Skin epidermis (tissue), 12 donors: ENCODE results near the gene AKT3.
A peak's percentile ranks its signal among the peaks of the same experiment; 100 is the strongest.

ENCODE experiments used
- H3K27ac ChIP-seq, 21 experiments: fragments of 200-600 bp; sonication (generic) in 11 of 21; one replicate each; pipeline ENCODE4 v1.5.0; 2020; ENCODE audit warnings: mild to moderate bottlenecking in 3 of 21, inconsistent platforms in 2 of 21, moderate library complexity in 2 of 21
- H3K4me3 ChIP-seq, 7 experiments: fragments of 200-600 bp; sonication (generic) in 2 of 7; one replicate each; pipeline ENCODE4 v1.5.0; 2020; ENCODE audit warnings: inconsistent platforms in 2 of 7, mild to moderate bottlenecking in 2 of 7, moderate library complexity in 1 of 7

Gene AKT3

GRCh38 chr1:243483952-243484351, 366.1 kb downstream of the AKT3 start:
- H3K27ac ChIP-seq, result no peak overlapping the region
- H3K4me3 ChIP-seq, result no peak overlapping the region

GRCh38 chr1:243483071-243483771, 366.8 kb downstream of the AKT3 start:
- H3K27ac ChIP-seq, result peak overlapping the region in 3 of 21 experiments; percentile 14 to 43 (median 16)
- H3K4me3 ChIP-seq, result peak overlapping the region in 6 of 7 experiments; percentile 11 to 34 (median 21)

GRCh38 chr1:243482141-243483022, 367.7 kb downstream of the AKT3 start:
- Histone ChIP-seq H3K27ac (peak overlapping the region in 2 of 21 experiments; percentile 14 to 43), H3K4me3 (peak overlapping the region in 6 of 7 experiments; percentile 11 to 34 (median 21))

GRCh38 chr1:243481101-243481500, 368.9 kb downstream of the AKT3 start:
- no peak overlapping the region for H3K27ac ChIP-seq
- no peak overlapping the region for H3K4me3 ChIP-seq

GRCh38 chr1:243477731-243478290, 372.2 kb downstream of the AKT3 start:
- Histone ChIP-seq H3K4me3 (no peak overlapping the region), H3K27ac (no peak overlapping the region)

- H3K4me3 ChIP-seq, result no peak overlapping the region
- H3K27ac ChIP-seq, result no peak overlapping the region
Observed at GRCh38 chr1:243475966-243476365, 374.1 kb downstream of the AKT3 start.

GRCh38 chr1:243474906-243475305, 375.1 kb downstream of the AKT3 start:
- Histone ChIP-seq H3K4me3 (no peak overlapping the region), H3K27ac (peak overlapping the region in 2 of 21 experiments; percentile 66 to 67)

- peak overlapping the region in 3 of 7 experiments; percentile 2 to 34 (median 18) for H3K4me3 ChIP-seq
- H3K27ac ChIP-seq, result peak overlapping the region in 16 of 21 experiments; percentile 3 to 78 (median 64)
Observed at GRCh38 chr1:243474136-243474881, 375.7 kb downstream of the AKT3 start.

- H3K4me3 ChIP-seq, result peak overlapping the region in 5 of 7 experiments; percentile 7 to 34 (median 18)
Observed at GRCh38 chr1:243473227-243474135, 376.6 kb downstream of the AKT3 start.

GRCh38 chr1:243471754-243472745, 378.0 kb downstream of the AKT3 start:
- Histone ChIP-seq H3K27ac (peak overlapping the region in 1 of 21 experiments; percentile 5), H3K4me3 (no peak overlapping the region)

More at GRCh38 chr1:243473227-243474135, 376.6 kb downstream of the AKT3 start:
- H3K27ac ChIP-seq, result peak overlapping the region in 18 of 21 experiments; percentile 3 to 78 (median 60)

- Histone ChIP-seq H3K4me3 (no peak overlapping the region), H3K27ac (no peak overlapping the region)
Observed at GRCh38 chr1:243471026-243471685, 378.9 kb downstream of the AKT3 start.

- Histone ChIP-seq H3K27ac (no peak overlapping the region), H3K4me3 (no peak overlapping the region)
Observed at GRCh38 chr1:243470502-243470901, 379.5 kb downstream of the AKT3 start.

GRCh38 chr1:243469497-243469896, 380.5 kb downstream of the AKT3 start:
- Histone ChIP-seq H3K27ac (no peak overlapping the region), H3K4me3 (no peak overlapping the region)

- H3K4me3 ChIP-seq, result no peak overlapping the region
- no peak overlapping the region for H3K27ac ChIP-seq
Observed at GRCh38 chr1:243465738-243466137, 384.3 kb downstream of the AKT3 start.

GRCh38 chr1:243465081-243465480, 385.0 kb downstream of the AKT3 start:
- Histone ChIP-seq H3K4me3 (no peak overlapping the region), H3K27ac (no peak overlapping the region)

GRCh38 chr1:243462929-243463697, 386.9 kb downstream of the AKT3 start:
- Histone ChIP-seq H3K4me3 (no peak overlapping the region), H3K27ac (no peak overlapping the region)
